H1 (cell line): ENCODE results near the gene THADA. TPM values are rescaled to one million over a fixed set of nuclear protein-coding genes. Genes with fewer than 3 reads are reported as not detected.

Experiments
- CTCF ChIA-PET: fragments of 300-600 bp; sonication (Branson Sonifier 250); formaldehyde crosslinking; loops from one replicate; lab custom pipeline; 2021; ENCODE audit not compliant: partially characterized antibody; lab: Charles Lee
- POLR2A ChIA-PET: fragments of 300-600 bp; sonication (Branson Sonifier 250); formaldehyde crosslinking; loops from one replicate; lab custom pipeline; 2021; ENCODE audit warnings: inconsistent platforms; ENCODE audit not compliant: partially characterized antibody; lab: Charles Lee
- DNase-seq, 2 experiments: peaks; one replicate each; pipeline versions ENCODE4 v3.0.0 to v3.0.0-alpha.2; 2010 to 2022; ENCODE audit warnings: low spot score in 2 of 2, low read depth in 1 of 2, mixed read lengths in 1 of 2
- FAIRE-seq: peaks from 2 replicates; lab custom pipeline; 2011; peaks lifted over from hg19 to GRCh38; lab: Jason Lieb, UNC
- H2AFZ ChIP-seq: 2 replicates; pipeline ENCODE4 v1.8.1; 2012; ENCODE audit warnings: low read length, inconsistent platforms
- H2AK5ac ChIP-seq: 2 replicates; pipeline ENCODE4 v1.6.1; 2013; ENCODE audit warnings: low read depth, low read length
- H2BK120ac ChIP-seq: replicated peaks from 2 replicates; pipeline ENCODE3; 2013; ENCODE audit warnings: low read depth, low read length, inconsistent platforms
- H2BK12ac ChIP-seq: 2 replicates; pipeline ENCODE4 v1.6.1; 2013; ENCODE audit warnings: low read depth, low read length
- H2BK15ac ChIP-seq: 2 replicates; pipeline ENCODE4 v1.6.1; 2013; ENCODE audit warnings: low read length
- H2BK20ac ChIP-seq: 2 replicates; pipeline ENCODE4 v1.6.1; 2013; ENCODE audit warnings: low read length
- H2BK5ac ChIP-seq: 2 replicates; pipeline ENCODE4 v1.6.1; 2013; ENCODE audit warnings: low read depth, low read length
- H3K14ac ChIP-seq: 2 replicates; pipeline ENCODE4 v1.6.1; 2013; ENCODE audit warnings: inconsistent platforms; ENCODE audit not compliant: insufficient read length
- H3K18ac ChIP-seq: 2 replicates; pipeline ENCODE4 v1.6.1; 2013; ENCODE audit warnings: low read length; ENCODE audit errors: extremely low read depth
- H3K23ac ChIP-seq: 2 replicates; pipeline ENCODE4 v1.6.1; 2013; ENCODE audit warnings: inconsistent platforms; ENCODE audit not compliant: insufficient read length
- H3K23me2 ChIP-seq: 2 replicates; pipeline ENCODE4 v1.6.1; 2013; ENCODE audit warnings: low read depth, low read length
- H3K27ac ChIP-seq: 2 replicates; pipeline ENCODE4 v1.6.1; 2011; ENCODE audit warnings: low read depth, low read length, inconsistent platforms
- H3K27me3 ChIP-seq, 4 experiments: replicated peaks in 1 of 4; 1 replicate in 1 of 4; 2 replicates in 3 of 4; pipeline versions ENCODE4 v1.6.1 to v1.8.1; 2011 to 2013; ENCODE audit warnings: low read length in 3 of 4, mild to moderate bottlenecking in 3 of 4, inconsistent platforms in 2 of 4, mixed read lengths in 2 of 4, moderate library complexity in 1 of 4; ENCODE audit not compliant: control insufficient read depth in 3 of 4, insufficient read depth in 3 of 4; ENCODE audit errors: extremely low read depth in 1 of 4
- H3K36me3 ChIP-seq, 4 experiments: 2 replicates each; pipeline versions ENCODE4 v1.6.1 to v1.8.1; 2011 to 2013; ENCODE audit warnings: mild to moderate bottlenecking in 4 of 4, low read length in 3 of 4, moderate library complexity in 2 of 4, control low read depth in 1 of 4, inconsistent platforms in 1 of 4; ENCODE audit not compliant: insufficient read depth in 4 of 4, control insufficient read depth in 2 of 4
- H3K4ac ChIP-seq: replicated peaks from 2 replicates; pipeline ENCODE3; 2013; ENCODE audit warnings: low read length, low read depth, mixed read lengths, inconsistent platforms; ENCODE audit not compliant: insufficient read length
- H3K4me1 ChIP-seq, 4 experiments: replicated peaks in 1 of 4; 1 replicate in 1 of 4; 2 replicates in 3 of 4; pipeline versions ENCODE4 v1.6.1 to v1.8.1; 2011 to 2013; ENCODE audit warnings: low read length in 3 of 4, inconsistent platforms in 2 of 4, mixed read lengths in 1 of 4; ENCODE audit not compliant: insufficient read depth in 4 of 4, control insufficient read depth in 3 of 4
- H3K4me2 ChIP-seq, 2 experiments: 2 replicates each; pipeline versions ENCODE4 v1.6.1 to v1.8.1; 2011 to 2013; ENCODE audit warnings: low read depth in 2 of 2, low read length in 2 of 2, control low read depth in 1 of 2, inconsistent platforms in 1 of 2, mild to moderate bottlenecking in 1 of 2; ENCODE audit not compliant: insufficient read depth in 1 of 2
- H3K4me3 ChIP-seq, 4 experiments: fragments of 200-600, 300-600 bp in 1 of 4; sonication (generic), shearing (Covaris generic), sonication (Bioruptor Twin) in 1 of 4; 2 replicates each; pipeline versions ENCODE4 v1.5.1 to v1.8.1; 2011 to 2016; ENCODE audit warnings: low read length in 4 of 4, low read depth in 3 of 4, control low read depth in 2 of 4, inconsistent platforms in 2 of 4, mild to moderate bottlenecking in 2 of 4, mixed read lengths in 1 of 4, moderate library complexity in 1 of 4; ENCODE audit not compliant: insufficient read depth in 2 of 4; ENCODE audit errors: extremely low read depth in 1 of 4
- H3K56ac ChIP-seq: replicated peaks from 2 replicates; pipeline ENCODE3; 2013; ENCODE audit warnings: low read depth, mild to moderate bottlenecking, mixed read lengths, low read length, inconsistent platforms; ENCODE audit not compliant: insufficient read length
- H3K79me1 ChIP-seq: 2 replicates; pipeline ENCODE4 v1.6.1; 2013; ENCODE audit warnings: low read depth, low read length, control low read depth
- H3K79me2 ChIP-seq, 2 experiments: 2 replicates each; pipeline versions ENCODE4 v1.6.1 to v1.8.1; 2012 to 2013; ENCODE audit warnings: low read length in 2 of 2, mild to moderate bottlenecking in 2 of 2, inconsistent platforms in 1 of 2; ENCODE audit not compliant: insufficient read depth in 2 of 2, control insufficient read depth in 1 of 2
- H3K9ac ChIP-seq, 4 experiments: replicated peaks in 1 of 4; 1 replicate in 1 of 4; 2 replicates in 3 of 4; pipeline versions ENCODE4 v1.6.1 to v1.8.1; 2011 to 2013; ENCODE audit warnings: low read depth in 3 of 4, low read length in 3 of 4, control low read depth in 2 of 4, mild to moderate bottlenecking in 2 of 4, moderate library complexity in 2 of 4, inconsistent platforms in 1 of 4; ENCODE audit errors: extremely low read depth in 1 of 4
- H3K9me3 ChIP-seq, 2 experiments: 2 replicates each; pipeline versions ENCODE4 v1.6.1 to v1.8.1; 2012 to 2013; ENCODE audit warnings: mild to moderate bottlenecking in 2 of 2, moderate library complexity in 2 of 2, control low read depth in 1 of 2, inconsistent platforms in 1 of 2, low read depth in 1 of 2, low read length in 1 of 2, mixed read lengths in 1 of 2; ENCODE audit not compliant: insufficient read depth in 2 of 2
- H4K20me1 ChIP-seq, 2 experiments: replicated peaks in 1 of 2; 2 replicates each; pipeline versions ENCODE3 to v1.8.1; 2011 to 2013; ENCODE audit warnings: inconsistent platforms in 2 of 2, low read length in 2 of 2, mild to moderate bottlenecking in 1 of 2; ENCODE audit not compliant: insufficient read depth in 2 of 2, control insufficient read depth in 1 of 2
- H4K5ac ChIP-seq: 2 replicates; pipeline ENCODE4 v1.6.1; 2013; ENCODE audit warnings: low read length, low read depth, mixed read lengths, inconsistent platforms; ENCODE audit not compliant: insufficient read length
- H4K8ac ChIP-seq: 2 replicates; pipeline ENCODE4 v1.8.0; 2013; ENCODE audit warnings: mild to moderate bottlenecking, moderate library complexity, low read length, inconsistent platforms; ENCODE audit not compliant: insufficient read depth; ENCODE audit errors: extremely low read depth
- H4K91ac ChIP-seq: replicated peaks from 2 replicates; pipeline ENCODE3; 2013; ENCODE audit warnings: low read length, mixed read lengths, inconsistent platforms; ENCODE audit not compliant: insufficient read length
- FOSL1 ChIP-seq: IDR thresholded peaks from 2 replicates; pipeline ENCODE4 v1.6.1; 2011; ENCODE audit warnings: mild to moderate bottlenecking, low read depth, low read length, moderate library complexity; ENCODE audit not compliant: insufficient read depth
- GABPA ChIP-seq: IDR thresholded peaks from 2 replicates; pipeline ENCODE4 v1.6.1; 2011; ENCODE audit warnings: mild to moderate bottlenecking, low read length, moderate library complexity, borderline replicate concordance; ENCODE audit not compliant: insufficient read depth
- HDAC2 ChIP-seq, 2 experiments: fragments of 300-600 bp in 1 of 2; sonication (generic) in 1 of 2; IDR thresholded peaks; 2 replicates each; pipeline ENCODE4 v1.6.1; 2011 to 2012; ENCODE audit warnings: low read depth in 2 of 2, low read length in 2 of 2, mild to moderate bottlenecking in 2 of 2, moderate library complexity in 2 of 2, borderline replicate concordance in 1 of 2, inconsistent platforms in 1 of 2
- POLR2A ChIP-seq, 2 experiments: IDR thresholded peaks; 1 replicate in 1 of 2; 2 replicates in 1 of 2; pipeline ENCODE4 v1.6.1; 2011; ENCODE audit warnings: low read depth in 2 of 2, low read length in 2 of 2, mild to moderate bottlenecking in 2 of 2; ENCODE audit errors: control extremely low read depth in 1 of 2
- TBP ChIP-seq: IDR thresholded peaks from 2 replicates; pipeline ENCODE4 v1.6.1; 2011; ENCODE audit warnings: low read depth, low read length, improper control_type of control experiment
- TCF12 ChIP-seq: IDR thresholded peaks from 2 replicates; pipeline ENCODE4 v1.6.1; 2011; ENCODE audit warnings: low read depth, mild to moderate bottlenecking, low read length
- ZNF274 ChIP-seq: IDR thresholded peaks from 2 replicates; pipeline ENCODE4 v1.7.0; 2012; ENCODE audit warnings: low read length, borderline replicate concordance; ENCODE audit errors: extremely low read depth
- WGBS, 2 experiments: shearing (Covaris generic) in 1 of 2; methylation state at CpG; one replicate each; pipeline versions ENCODE4 v1.1.6 to v1.1.7; 2013 to 2015; ENCODE audit warnings: low lambda C conversion rate in 2 of 2, mixed read lengths in 2 of 2, inconsistent platforms in 1 of 2, low coverage in 1 of 2, missing lambda C conversion rate in 1 of 2; ENCODE audit not compliant: insufficient replicate concordance in 2 of 2, insufficient coverage in 1 of 2, insufficient read length in 1 of 2; ENCODE audit errors: extremely low coverage in 1 of 2, missing lambda C conversion rate in 1 of 2; 5-methylcytosine and 5-hydroxymethylcytosine counted together
- polyA plus RNA-seq, 7 experiments: library from polyadenylated mRNA; depleted of rRNA in 3 of 7; stranded (reverse) in 5 of 7; unstranded in 2 of 7; fragments of >200 nt in 5 of 7; fragments of 200-250 nt in 2 of 7; gene quantifications; 1 replicate in 5 of 7; 2 replicates in 1 of 7; 4 replicates in 1 of 7; pipeline versions ENCODE4 v1.2.1 to v1.2.3, GENCODE V29; 2011 to 2013; ENCODE audit warnings: missing spikeins in 2 of 7, mixed read lengths in 2 of 7
- total RNA-seq: library from RNA; stranded (reverse); fragmentation: NEBNext Ultra II Directional; extraction: Animal tissue kit (Norgen Biotek cat#: 25700); gene quantifications from 2 replicates; pipeline ENCODE4 v1.2.1, GENCODE V29; 2021

Gene THADA
- total and polyA plus RNA-seq, 2 of the 8 experiments (the other 6 are each of a cell fraction or from before 2014, with no cell fraction given) = 22.4 to 26.8 TPM

DNA sequence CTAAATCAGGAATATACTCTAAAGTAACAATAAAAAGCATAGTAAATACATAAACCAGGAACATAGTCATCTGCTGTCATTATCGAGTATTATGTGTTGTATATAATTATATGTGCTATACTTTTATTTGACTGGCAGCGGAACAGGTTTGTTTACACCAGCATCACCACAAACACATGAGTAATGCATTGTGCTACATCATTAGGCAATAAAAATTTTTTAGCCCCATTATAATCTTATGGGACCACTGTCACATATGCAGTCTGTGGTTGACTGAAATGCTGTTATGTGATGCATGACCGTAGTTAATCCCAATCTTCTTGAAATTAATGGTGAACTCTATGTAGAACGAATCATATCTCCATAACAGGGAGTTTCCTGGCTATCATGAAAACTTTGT lies 232.7 kb downstream of the THADA start:
- H3K9me3 ChIP-seq = no peaks in the 10 kb centered on the region
- H2BK15ac ChIP-seq = no peak overlapping the region
- no peaks in the 10 kb centered on the region for H3K79me1 ChIP-seq
- H3K36me3 ChIP-seq = no peaks in the 10 kb centered on the region
- no peaks in the 10 kb centered on the region for H3K27me3 ChIP-seq
- no peaks in the 10 kb centered on the region for H3K4me1 ChIP-seq
- no peaks in the 10 kb centered on the region for H4K20me1 ChIP-seq
- no peak overlapping the region for H2AK5ac ChIP-seq
- no peak overlapping the region for H2BK5ac ChIP-seq
- POLR2A ChIA-PET = no interaction called here
- no peak overlapping the region for H2BK12ac ChIP-seq
- DNase-seq = no peak
- H3K23ac ChIP-seq = no peak overlapping the region
- no peak overlapping the region for H2BK20ac ChIP-seq
- no peak overlapping the region for H3K14ac ChIP-seq
- H3K23me2 ChIP-seq = no peaks in the 10 kb centered on the region
- no peak overlapping the region for H3K18ac ChIP-seq
- H4K5ac ChIP-seq = no peak overlapping the region
- no peaks in the 10 kb centered on the region for H3K79me2 ChIP-seq
- WGBS, 2 experiments = 94% methylated on average over 4 of the region's 4 CpGs; no CpG with 5 or more reads in 1 of the 2 experiments
- no peak overlapping the region for H4K91ac ChIP-seq
- no peak overlapping the region for H2BK120ac ChIP-seq
- no peak for FAIRE-seq
- no peak overlapping the region for H3K56ac ChIP-seq
- H4K8ac ChIP-seq = no peak overlapping the region
- H3K9ac ChIP-seq = no peak overlapping the region
- no peak for TF ChIP-seq FOSL1
- TF ChIP-seq GABPA = no peak
- no peak for TF ChIP-seq HDAC2 (IDR thresholded peaks at IDR 0.05; ENCODE audit: borderline replicate concordance in 1 of 2, low read depth in 2 of 2, low read length in 2 of 2)
- TF ChIP-seq POLR2A (IDR thresholded peaks at IDR 0.05; ENCODE audit: control extremely low read depth in 1 of 2, low read depth in 2 of 2, low read length in 2 of 2) = no peak
- TF ChIP-seq TCF12 = no peak
- TF ChIP-seq ZNF274 = no peak
- no peak for TF ChIP-seq TBP
- TF ChIP-seq, all 59 proteins: peak for 0
- CTCF ChIA-PET = interaction anchor here (0.8 to 1.1 kb wide), 2 partner anchors 47 to 216 kb away, joined by 3 read pairs; no protein-coding TSS in a partner anchor
- Histone ChIP-seq H3K27ac (no peak overlapping the region), H2AFZ (no peak overlapping the region), H3K4ac (no peak overlapping the region), H3K4me2 (no peak overlapping the region), H3K4me3 (no peak overlapping the region)
